ENCODE results near the gene DLX3. TPM values are rescaled to one million over a fixed set of nuclear protein-coding genes. Genes with fewer than 3 reads are reported as not detected.

DLX3 gene
- total RNA-seq, 1 experiment from 2014 or later: not detected

GRCh38 chr17:49957350-49957749 is 37.7 kb downstream of the DLX3 start:
- no peak for DNase-seq (ENCODE audit: low spot score)

- no peak for DNase-seq (ENCODE audit: low spot score)
These were observed 38.2 kb downstream of the DLX3 start for GRCh38 chr17:49956780-49957179.

GRCh38 chr17:49955157-49955556 is 39.9 kb downstream of the DLX3 start:
- DNase-seq (ENCODE audit: low spot score): peak; percentile 46

- DNase-seq (ENCODE audit: low spot score): peak; percentile 59
These were observed 42.0 kb downstream of the DLX3 start for GRCh38 chr17:49952912-49953497.

- peak; percentile 81 for DNase-seq (ENCODE audit: low spot score)
These were observed 42.7 kb downstream of the DLX3 start for GRCh38 chr17:49952209-49952911.

GRCh38 chr17:49951362-49952082 is 43.5 kb downstream of the DLX3 start:
- DNase-seq (ENCODE audit: low spot score): no peak

- DNase-seq (ENCODE audit: low spot score): no peak
These were observed 45.4 kb downstream of the DLX3 start for GRCh38 chr17:49949634-49950033.

GRCh38 chr17:49946964-49947584 is 48.0 kb downstream of the DLX3 start:
- DNase-seq (ENCODE audit: low spot score): peak; percentile 22

GRCh38 chr17:49946208-49946607 is 48.8 kb downstream of the DLX3 start:
- DNase-seq (ENCODE audit: low spot score): no peak

GRCh38 chr17:49944273-49944870 is 50.7 kb downstream of the DLX3 start:
- DNase-seq (ENCODE audit: low spot score): no peak

GRCh38 chr17:49942947-49943346 is 52.1 kb downstream of the DLX3 start:
- DNase-seq (ENCODE audit: low spot score): no peak

- DNase-seq (ENCODE audit: low spot score): no peak
These were observed 53.6 kb downstream of the DLX3 start for GRCh38 chr17:49941427-49941826.

Other genes starting within 250 kb of the DLX3 start
- gene FAM117A, start 231.1 kb downstream of the DLX3 start, total RNA-seq (2014; rRNA removed; shearing (Covaris generic)): 4.6 and 12.0 TPM in 2 replicates
- 30.3 and 33.4 TPM in 2 replicates for gene KAT7, start 206.5 kb downstream of the DLX3 start, total RNA-seq (2014; rRNA removed; shearing (Covaris generic))
- gene TAC4, start 147.2 kb downstream of the DLX3 start, total RNA-seq (2014; rRNA removed; shearing (Covaris generic)): not detected in 2 replicates
- 1.7 and 2.5 TPM in 2 replicates for gene DLX4, start 26.0 kb downstream of the DLX3 start, total RNA-seq (2014; rRNA removed; shearing (Covaris generic))
- 839 and 951 TPM in 2 replicates for gene ITGA3, start 60.9 kb upstream of the DLX3 start, total RNA-seq (2014; rRNA removed; shearing (Covaris generic))
- gene PDK2, start 100.1 kb upstream of the DLX3 start, total RNA-seq (2014; rRNA removed; shearing (Covaris generic)): 13.7 and 13.9 TPM in 2 replicates
- gene SAMD14, start 134.9 kb upstream of the DLX3 start, total RNA-seq (2014; rRNA removed; shearing (Covaris generic)): 0.50 and 0.62 TPM in 2 replicates
- gene PPP1R9B, start 155.5 kb upstream of the DLX3 start, total RNA-seq (2014; rRNA removed; shearing (Covaris generic)): 19.1 and 35.5 TPM in 2 replicates
- gene SGCA, start 170.8 kb upstream of the DLX3 start, total RNA-seq (2014; rRNA removed; shearing (Covaris generic)): 0.22 and 9.3 TPM in 2 replicates
- gene COL1A1, start 206.4 kb upstream of the DLX3 start, total RNA-seq (2014; rRNA removed; shearing (Covaris generic)): 6.2 and 15.7 TPM in 2 replicates